NCI-H1694 treated with DMSO at 0.1 percent for 48 hours (cell line): Measurements from ENCODE around the gene EIF6.
"Not testable (repeated sequence)": the region's sequence is repeated elsewhere in the genome, so short reads cannot be mapped to it uniquely, and the experiment has no call there.

Source experiments
- DNase-seq: peaks from one replicate; lab custom pipeline; 2025; lab: John Stamatoyannopoulos, UW

EIF6 gene

GRCh38 chr20:35277531-35278395 is 6.8 kb downstream of the EIF6 start, which contains the start of gene MMP24OS:
MMP24OS (minus strand) TSS chr20:35278122; CDS start chr20:35277929, 193 bp downstream.
- DNase-seq: no peak

GRCh38 chr20:35277127-35277526 is 7.4 kb downstream of the EIF6 start:
- DNase-seq: no peak

- no peak for DNase-seq
Observed at GRCh38 chr20:35276408-35276807, 8.2 kb downstream of the EIF6 start.

GRCh38 chr20:35275741-35276251 is 8.8 kb downstream of the EIF6 start:
- no peak for DNase-seq

- DNase-seq: no peak
Observed at GRCh38 chr20:35274172-35275092, 10.1 kb downstream of the EIF6 start.

- DNase-seq: no peak
Observed at GRCh38 chr20:35273449-35274171, 11.0 kb downstream of the EIF6 start.

- DNase-seq: no peak
Observed at GRCh38 chr20:35271904-35272303, 12.7 kb downstream of the EIF6 start.

GRCh38 chr20:35271073-35271882 is 13.3 kb downstream of the EIF6 start:
- no peak for DNase-seq

GRCh38 chr20:35270021-35270902 is 14.3 kb downstream of the EIF6 start:
- no peak for DNase-seq

- DNase-seq: no peak
Observed at GRCh38 chr20:35269055-35269781, 15.4 kb downstream of the EIF6 start.

- no peak for DNase-seq
Observed at GRCh38 chr20:35267092-35267491, 17.5 kb downstream of the EIF6 start.

- DNase-seq: no peak
Observed at GRCh38 chr20:35264755-35265154, 19.8 kb downstream of the EIF6 start.

- no peak for DNase-seq
Observed at GRCh38 chr20:35263532-35264341, 20.8 kb downstream of the EIF6 start.

- DNase-seq: not testable (repeated sequence)
Observed at GRCh38 chr20:35262731-35263531, 21.6 kb downstream of the EIF6 start.

- not testable (repeated sequence) for DNase-seq
Observed at GRCh38 chr20:35262321-35262720, 22.3 kb downstream of the EIF6 start.

- DNase-seq: no peak
Observed at GRCh38 chr20:35260426-35260825, 24.1 kb downstream of the EIF6 start.

GRCh38 chr20:35257175-35257909 is 27.2 kb downstream of the EIF6 start:
- no peak for DNase-seq
